HG03354 (cell line): Measurements from ENCODE around the gene SLC25A23.
A peak's percentile ranks its signal among the peaks of the same experiment; 100 is the strongest.

ENCODE experiments used
- ATAC-seq: cut with Tn5 transposase; IDR thresholded peaks from one replicate; pipeline ENCODE4 v1.9.1; 2021; ENCODE audit warnings: mild to moderate bottlenecking; ENCODE audit not compliant: unreplicated experiment, poor library complexity, severe bottlenecking

The SLC25A23 gene

GRCh38 chr19:6482343-6482686, 22.7 kb upstream of the SLC25A23 start:
- no peak for ATAC-seq

DNA sequence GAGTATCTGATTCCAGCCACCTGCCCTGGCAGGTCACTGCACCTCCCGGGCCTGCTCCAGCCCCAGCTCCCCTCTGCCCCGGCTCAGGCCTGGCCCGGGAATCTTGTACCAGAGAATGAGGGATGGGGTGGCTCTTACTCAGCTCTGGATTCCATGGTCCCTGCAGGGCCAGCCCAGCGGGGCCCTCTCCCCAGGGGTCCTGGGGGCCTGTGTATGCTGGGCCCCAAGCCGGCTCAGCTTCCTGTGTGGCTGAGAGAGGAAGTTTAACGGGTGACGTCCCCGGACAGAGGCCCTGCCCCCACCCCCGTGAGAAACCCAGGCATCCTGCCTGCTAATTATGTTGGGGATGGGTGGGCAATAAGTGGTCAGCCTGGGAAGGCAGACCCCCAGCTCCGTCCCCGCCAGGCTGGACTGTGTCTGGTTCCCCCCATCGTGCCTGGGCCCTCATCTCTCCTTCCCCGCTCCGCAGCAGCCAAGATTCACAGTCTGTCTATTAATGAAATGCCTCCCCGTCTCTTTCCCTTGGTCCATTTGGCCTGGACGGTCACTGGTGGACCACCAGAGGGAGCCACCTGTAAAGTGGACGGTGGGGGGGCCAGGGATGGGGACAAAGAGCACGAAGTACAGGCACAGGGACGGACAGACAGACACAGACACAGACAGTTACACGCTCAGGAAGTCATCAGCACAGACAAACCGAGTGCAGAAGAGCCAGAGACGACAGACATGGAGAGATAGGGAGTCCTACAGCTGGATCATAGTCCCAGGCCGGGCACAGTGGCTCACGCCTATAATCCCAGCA, 22.1 kb upstream of the SLC25A23 start, which contains the start of gene DENND1C:
Gene DENND1C, minus strand, starts transcription at position 247 of the 802 bp plus-strand sequence. Its CDS starts 92 bp downstream, at position 155.
- ATAC-seq, result peak; percentile 72

- peak; percentile 10 for ATAC-seq
Measured at GRCh38 chr19:6480848-6481415, 21.3 kb upstream of the SLC25A23 start.

DNA sequence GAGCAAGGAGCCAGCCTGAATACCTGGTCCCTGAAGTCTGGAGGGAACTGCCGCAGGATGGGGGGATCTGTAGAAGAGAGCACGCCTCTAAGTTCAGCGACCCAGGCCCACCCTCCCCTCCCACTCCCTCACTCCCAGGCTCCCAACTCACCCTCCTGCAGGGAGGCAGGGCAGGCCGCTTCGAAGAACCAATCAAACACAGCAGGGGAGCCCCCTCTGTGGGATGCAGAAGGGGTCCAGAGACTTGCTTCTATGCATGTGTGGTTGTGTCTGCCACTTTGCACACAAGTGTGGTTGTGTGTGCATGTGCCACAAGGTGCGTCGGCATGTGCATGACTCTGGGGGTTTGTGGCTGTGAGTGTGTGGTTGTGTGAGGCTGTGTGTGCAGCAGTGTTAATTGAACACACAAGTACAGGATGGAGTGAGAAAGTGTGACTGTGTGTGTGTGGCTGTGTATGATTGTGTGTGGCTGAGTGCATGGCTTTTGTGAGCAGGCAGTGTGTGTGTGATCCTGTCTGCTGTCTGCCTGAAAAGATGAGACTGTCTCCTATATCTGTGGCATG, 20.3 kb upstream of the SLC25A23 start:
- ATAC-seq, result no peak

- ATAC-seq, result no peak
Measured at GRCh38 chr19:6478815-6479214, 19.2 kb upstream of the SLC25A23 start.

DNA sequence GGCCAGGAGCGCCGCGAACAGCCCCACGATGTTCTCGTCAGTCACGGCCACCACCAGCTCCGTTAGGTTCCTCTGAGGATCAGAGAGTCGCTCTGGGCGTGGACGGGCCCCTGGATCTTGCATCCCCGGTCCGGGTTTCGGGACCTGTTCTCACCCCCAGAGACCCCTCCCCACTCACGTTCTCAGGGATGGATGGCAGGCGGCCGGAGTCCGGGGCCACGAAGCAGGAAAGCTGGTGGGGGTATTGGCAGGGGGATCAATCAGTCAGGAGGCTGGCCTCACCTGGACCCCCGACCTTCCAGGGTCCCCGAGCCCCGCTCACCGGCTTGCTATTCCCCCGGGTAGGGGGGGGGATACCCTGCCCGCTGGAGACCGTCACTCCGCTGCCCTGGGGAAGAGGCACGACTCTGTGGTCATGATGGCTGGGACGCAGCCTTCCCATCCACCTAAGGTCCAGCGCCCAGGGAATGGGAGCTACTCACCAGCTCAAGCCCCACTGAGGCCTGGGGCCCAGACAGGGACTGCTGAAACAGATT, 17.4 kb upstream of the SLC25A23 start:
- ATAC-seq, result no peak

GRCh38 chr19:6476155-6476895, 16.7 kb upstream of the SLC25A23 start:
- no peak for ATAC-seq

DNA sequence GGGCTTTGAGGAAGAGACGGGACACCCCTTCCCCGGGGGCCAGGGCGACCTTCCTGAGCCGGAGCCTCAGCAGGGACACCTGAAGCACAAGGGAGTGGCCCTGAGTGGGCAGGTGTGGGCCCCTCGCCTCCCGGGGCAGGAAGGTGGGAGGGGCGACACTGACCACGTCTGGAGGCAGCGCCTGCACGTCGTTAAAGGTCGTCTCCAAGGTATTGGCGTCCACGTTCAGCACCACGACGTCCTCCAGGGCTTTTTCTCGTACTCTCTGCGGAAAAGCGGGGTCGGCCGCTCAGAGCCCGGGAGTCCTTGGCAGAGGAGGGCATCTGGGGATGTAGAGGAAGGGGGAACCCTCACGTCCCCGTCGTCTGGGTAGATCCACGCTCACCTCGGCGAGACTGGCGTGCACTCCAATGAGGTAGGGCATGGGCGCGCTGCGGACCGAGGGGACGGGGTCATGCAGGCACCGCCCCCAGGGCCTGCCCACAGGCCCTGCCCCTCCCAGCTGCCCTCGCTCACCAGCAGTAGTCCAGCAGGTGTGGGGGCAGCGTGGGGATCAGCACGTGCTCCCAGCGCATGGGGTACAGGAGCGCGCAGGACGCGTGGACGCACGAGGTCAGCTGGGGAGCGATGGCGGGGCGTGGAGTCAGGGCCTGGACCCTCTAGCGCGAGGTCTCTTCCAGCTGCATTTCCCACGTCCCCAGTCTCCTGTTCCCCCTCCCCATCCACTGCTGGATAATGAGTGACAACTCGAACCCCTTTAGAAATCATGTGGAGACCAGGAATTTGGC, 15.9 kb upstream of the SLC25A23 start:
- ATAC-seq, result no peak

DNA sequence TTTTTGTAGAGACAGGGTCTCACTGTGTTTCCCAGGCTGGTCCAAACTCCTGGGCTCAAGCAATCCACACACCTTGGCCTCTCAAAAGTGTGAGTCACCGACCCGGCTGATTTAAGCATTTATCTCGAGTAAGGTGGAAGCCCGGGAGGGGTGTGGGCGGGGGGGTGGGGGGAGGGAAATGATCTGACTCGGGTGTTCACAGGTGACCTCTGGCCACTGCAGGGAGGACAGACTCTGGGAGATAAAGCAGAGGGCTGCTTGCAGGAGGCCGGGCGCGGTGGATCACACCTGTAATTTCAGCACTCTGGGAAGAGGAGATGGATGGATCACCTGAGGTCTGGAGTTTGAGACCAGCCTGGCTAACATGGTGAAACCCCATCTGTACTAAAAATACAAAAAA, 14.1 kb upstream of the SLC25A23 start:
- ATAC-seq, result no peak

DNA sequence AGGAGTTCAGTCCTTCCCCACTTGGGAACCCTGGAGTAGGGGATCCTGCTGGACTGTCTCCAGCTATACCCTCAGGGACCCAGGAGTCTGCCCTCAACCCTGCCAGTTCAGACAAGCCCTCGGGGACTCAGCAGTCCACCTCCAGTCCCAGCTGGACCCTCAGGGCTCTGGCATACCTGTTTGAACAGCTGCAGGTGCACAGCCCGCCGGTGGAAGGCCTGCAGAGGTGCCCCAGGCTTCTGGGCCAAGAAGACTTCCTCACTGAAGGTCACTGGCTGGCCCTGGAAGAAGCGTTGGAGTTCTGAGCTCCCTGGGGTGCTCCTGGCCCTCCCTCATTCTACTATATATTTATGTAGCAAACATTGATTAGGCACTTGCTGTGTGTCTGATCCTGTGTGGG, 13.1 kb upstream of the SLC25A23 start:
- ATAC-seq, result no peak

DNA sequence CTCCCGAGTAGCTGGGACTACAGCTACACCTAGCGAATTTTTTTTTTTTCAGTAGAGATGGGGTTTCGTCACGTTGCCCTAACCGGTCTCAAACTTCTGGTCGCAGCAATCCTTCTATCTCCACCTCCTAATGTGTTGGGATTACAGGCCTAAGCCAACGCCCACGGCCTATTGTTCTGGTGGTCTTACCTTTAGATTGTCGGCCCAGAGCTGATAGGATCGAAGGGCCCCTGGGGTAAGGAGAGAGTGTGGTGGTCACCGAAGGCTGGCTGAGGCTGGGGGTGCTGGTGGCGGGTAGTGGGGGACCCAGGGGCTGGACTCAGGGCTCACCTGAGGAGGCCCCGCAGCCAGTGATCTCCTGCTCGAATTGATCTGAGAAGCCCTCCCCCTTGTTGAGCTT, 11.5 kb upstream of the SLC25A23 start:
- ATAC-seq, result no peak

DNA sequence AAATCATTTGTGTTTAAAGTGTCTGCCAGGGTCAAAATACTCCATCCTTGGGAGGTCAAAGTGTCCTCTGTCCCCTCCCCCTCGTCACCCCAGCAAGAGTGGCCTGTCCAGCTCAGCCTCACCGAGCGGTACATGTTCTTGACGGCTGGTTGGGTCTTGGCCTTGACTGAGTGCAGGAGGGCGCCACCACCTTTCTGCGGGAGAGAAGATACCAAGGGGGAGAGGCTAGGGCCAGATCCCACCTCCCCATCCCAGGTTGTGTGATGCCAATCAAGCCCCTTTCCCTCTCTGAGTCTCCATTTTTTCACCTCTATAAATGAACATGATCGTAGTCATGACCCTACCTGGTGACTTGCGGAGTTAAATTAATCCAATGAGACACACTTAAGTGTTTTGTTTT, 10.6 kb upstream of the SLC25A23 start:
- ATAC-seq, result no peak

- ATAC-seq, result no peak
Measured at GRCh38 chr19:6467384-6467783, 7.8 kb upstream of the SLC25A23 start.

DNA sequence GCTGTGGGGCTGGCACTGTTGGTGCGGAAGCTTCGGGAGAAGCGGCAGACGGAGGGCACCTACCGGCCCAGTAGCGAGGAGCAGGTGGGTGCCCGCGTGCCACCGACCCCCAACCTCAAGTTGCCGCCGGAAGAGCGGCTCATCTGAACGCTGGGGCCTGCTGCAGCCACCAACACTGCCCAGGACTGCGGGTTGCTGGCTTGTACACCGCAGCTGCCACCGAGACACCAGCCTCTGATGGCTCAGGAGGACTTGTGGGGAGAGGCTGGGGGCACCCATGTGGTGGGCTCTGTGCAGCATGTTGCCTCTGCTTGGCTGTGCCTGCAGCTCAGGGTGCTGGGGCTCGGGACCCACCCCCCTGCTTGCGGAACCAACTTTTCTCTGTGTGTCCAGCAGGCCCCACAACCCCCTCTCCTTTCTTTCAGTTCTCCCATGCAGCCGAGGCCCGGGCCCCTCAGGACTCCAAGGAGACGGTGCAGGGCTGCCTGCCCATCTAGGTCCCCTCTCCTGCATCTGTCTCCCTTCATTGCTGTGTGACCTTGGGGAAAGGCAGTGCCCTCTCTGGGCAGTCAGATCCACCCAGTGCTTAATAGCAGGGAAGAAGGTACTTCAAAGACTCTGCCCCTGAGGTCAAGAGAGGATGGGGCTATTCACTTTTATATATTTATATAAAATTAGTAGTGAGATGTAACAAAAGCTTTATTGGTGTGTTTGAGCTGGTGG, 7.1 kb upstream of the SLC25A23 start:
- ATAC-seq, result no peak

- no peak for ATAC-seq
Measured at GRCh38 chr19:6465663-6466062, 6.1 kb upstream of the SLC25A23 start.

DNA sequence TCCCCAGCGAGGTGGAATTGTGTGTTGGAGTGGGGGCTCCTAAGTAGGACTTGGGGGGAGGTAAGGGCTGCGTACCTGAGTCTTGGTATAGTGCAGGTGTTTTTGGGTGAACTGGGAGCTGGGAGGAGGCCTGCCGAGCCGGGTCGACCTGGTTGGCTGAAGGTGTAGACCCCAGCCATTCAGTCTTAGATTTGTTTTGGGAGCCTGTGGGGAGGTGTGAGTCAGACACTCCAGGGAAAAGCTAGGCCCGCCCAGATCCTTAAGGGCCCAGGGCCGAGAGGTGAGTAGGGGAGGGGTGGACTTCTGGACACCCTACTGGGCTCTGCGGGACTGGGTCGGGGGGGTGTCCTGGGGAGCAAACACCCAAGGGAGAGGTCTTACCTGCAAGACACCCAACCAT, 5.4 kb upstream of the SLC25A23 start:
- no peak for ATAC-seq

DNA sequence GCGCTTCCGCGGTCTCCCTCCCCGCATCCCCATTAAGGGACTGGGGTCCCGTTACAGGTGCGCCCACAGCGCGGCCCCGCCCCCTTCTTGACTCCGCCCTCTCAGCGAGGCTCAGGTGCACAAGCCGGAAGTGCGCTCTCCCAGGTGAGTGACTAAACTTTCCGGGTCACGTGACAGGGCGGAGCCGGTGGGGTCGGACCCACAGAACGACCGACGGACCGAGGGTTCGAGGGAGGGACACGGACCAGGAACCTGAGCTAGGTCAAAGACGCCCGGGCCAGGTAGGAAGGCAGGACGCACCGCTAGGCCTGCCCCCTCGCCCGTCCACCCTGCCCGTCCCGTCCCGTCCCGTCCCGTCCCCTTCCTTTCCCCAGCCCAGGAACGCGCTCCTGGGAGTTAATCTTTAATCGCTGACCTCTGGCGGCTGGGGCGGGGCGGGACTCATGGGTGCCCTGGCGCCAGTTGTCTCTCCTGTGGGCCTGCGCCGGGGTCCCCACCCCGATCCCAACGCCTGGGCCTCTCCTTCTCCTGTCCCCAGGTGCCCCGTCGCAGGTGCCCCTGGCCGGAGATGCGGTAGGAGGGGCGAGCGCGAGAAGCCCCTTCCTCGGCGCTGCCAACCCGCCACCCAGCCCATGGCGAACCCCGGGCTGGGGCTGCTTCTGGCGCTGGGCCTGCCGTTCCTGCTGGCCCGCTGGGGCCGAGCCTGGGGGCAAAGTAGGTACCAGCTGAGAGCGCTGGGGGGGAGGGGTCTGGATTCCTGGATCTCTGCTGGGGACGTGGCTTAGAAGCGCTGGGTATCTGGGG, 4.7 kb upstream of the SLC25A23 start, which contains the start of gene CRB3:
Gene CRB3, plus strand, starts transcription at position 202 of the 804 bp plus-strand sequence. Its CDS starts 431 bp downstream, at position 633.
- no peak for ATAC-seq
